Skeletal muscle cell (primary cell): ENCODE results near the gene DNAJC18.
"Not testable (repeated sequence)": the region's sequence is repeated elsewhere in the genome, so short reads cannot be mapped to it uniquely, and the experiment has no call there.

Experiments
- DNase-seq: peaks from one replicate; pipeline ENCODE4 v3.0.0-alpha.2; 2010; ENCODE audit warnings: low read depth
- H3K4me3 ChIP-seq: 2 replicates; pipeline ENCODE4 v1.5.1; 2011; ENCODE audit warnings: low read depth, mild to moderate bottlenecking, control low read depth, low read length, moderate library complexity

Gene DNAJC18

GRCh38 chr5:139439013-139439903 lies at the start of gene DNAJC18:
Gene DNAJC18, minus strand, starts transcription at chr5:139439525. Its CDS starts 80 bp downstream, at chr5:139439445.
- peak; percentile 71 for DNase-seq
- H3K4me3 ChIP-seq: peak within 1 kb of the TSS; percentile 76

DNA sequence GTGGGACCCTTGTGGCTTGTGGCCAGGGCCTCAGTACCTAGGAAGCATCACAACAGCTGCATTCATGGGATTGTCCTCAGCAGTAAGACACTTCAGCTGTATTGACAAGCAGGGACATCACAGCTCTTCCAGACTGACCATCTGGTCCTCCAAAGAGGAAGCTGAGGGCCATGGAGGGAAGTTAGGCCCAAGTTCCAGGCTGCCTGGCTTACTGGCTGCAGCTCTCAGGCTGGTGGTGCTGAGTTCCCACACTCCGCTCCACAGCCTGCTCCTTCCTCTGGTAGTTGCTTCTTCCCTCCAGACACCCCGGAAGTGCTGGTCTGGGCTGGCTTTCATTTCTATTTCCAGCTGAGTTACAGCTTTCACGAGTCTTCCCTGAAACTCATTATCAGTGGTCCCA lies 48.9 kb upstream of the DNAJC18 start:
- DNase-seq: no peak
- no peak overlapping the region for H3K4me3 ChIP-seq

GRCh38 chr5:139486201-139486600 lies 46.9 kb upstream of the DNAJC18 start:
- DNase-seq: no peak
- no peak overlapping the region for H3K4me3 ChIP-seq

DNA sequence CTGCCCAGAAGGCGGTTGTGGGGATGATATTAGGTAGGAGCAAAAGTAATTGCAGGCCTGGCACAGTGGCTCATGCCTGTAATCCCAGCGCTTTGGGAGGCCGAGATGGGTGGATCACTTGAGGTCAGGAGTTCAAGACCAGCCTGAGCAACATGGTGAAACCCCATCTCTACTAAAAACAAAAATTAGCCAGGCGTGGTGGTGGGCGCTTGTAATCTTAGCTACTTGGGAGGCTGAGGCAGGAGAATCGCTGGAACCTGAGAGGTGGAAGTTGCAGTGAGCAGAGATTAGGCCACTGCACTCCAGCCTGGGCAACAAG lies 43.5 kb upstream of the DNAJC18 start:
- H3K4me3 ChIP-seq, DNase-seq: not testable (repeated sequence)

DNA sequence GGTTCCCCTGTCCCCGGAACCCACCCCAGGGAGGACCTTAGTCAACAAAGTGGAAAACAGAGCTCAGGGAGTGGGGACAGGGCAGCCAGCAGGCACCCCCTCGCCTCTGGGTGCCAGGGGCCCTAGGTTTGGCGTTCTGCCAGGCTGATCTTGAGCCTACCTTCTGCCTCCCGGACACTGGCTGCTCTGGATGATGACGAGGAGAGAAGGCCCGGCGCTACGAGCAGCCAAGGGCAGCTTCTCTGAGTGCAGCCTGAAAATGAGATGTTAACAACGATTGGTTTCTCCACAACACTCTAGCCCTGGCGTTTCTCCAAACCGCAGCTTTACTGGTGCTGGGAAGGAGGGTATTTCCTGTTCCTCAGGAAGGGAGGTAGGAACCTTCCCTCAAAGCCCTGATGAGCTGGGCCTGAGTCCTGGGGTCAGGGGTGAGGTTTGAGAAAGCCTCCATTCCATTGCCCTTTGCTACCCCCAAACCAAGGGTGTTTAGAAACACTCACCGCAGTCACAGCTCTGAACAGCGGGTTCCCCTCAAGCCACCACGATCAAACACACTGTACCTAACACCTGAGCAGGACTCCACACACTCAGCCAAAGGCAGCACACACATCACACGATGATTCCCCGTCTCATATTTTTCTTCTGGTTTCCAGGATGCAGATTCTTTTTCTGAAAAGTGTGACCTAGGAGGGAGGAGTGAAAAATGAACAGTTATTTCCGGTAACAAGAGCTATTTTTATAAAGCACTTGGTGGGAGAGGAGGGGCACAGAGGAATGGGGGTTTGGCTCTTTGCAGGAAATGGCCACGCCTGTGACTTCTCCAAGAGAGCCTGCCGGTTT lies 42.9 kb upstream of the DNAJC18 start, which contains the start of gene STING1:
TSS of gene STING1 (minus strand) at position 709 of the 840 bp plus-strand sequence. CDS start 1,054 bp downstream, outside the sequence.
- DNase-seq: peak; percentile 91
- peak within 1 kb of the TSS; percentile 60 for H3K4me3 ChIP-seq

- DNase-seq: no peak
- H3K4me3 ChIP-seq: peak overlapping the region; percentile 60
Observed at GRCh38 chr5:139481580-139482049, 42.3 kb upstream of the DNAJC18 start.

DNA sequence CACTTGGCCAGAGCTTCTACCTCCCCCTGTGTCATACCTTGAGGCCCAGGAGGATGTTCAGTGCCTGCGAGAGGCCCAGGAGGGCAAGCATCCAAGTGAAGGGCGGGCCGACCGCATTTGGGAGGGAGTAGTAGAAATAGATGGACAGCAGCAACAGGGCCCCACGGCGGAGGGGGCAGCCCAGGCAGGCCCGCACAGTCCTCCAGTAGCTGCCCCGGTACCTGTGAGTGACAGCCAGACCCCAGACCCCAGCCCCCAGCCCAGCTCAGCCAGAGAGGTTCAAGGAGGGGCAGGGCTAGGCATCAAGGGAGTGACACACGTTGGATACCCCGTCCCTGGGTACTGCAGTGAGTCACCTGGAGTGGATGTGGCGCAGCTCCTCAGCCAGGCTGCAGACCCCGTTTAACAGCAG lies 41.8 kb upstream of the DNAJC18 start:
- H3K4me3 ChIP-seq: peak overlapping the region; percentile 60
- no peak for DNase-seq

DNA sequence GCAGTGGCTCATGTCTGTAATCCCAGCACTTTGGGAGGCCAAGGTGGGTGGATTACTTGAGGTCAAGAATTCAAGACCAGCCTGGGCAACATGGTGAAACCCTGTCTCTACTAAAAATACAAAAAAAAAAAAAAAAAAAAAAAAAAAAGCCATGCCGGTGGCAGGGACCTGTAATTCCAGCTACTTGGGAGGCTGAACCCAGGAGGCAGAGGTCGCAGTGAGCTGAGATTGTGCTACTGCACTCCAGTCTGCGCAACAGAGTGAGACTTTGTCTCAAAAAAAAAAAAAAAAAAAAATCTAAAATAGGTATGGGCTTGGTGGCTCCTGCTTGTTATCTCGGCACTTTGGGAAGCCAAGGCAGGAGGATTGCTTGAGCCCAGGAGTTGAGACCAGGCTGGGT lies 40.4 kb upstream of the DNAJC18 start:
- H3K4me3 ChIP-seq, DNase-seq: not testable (repeated sequence)

DNA sequence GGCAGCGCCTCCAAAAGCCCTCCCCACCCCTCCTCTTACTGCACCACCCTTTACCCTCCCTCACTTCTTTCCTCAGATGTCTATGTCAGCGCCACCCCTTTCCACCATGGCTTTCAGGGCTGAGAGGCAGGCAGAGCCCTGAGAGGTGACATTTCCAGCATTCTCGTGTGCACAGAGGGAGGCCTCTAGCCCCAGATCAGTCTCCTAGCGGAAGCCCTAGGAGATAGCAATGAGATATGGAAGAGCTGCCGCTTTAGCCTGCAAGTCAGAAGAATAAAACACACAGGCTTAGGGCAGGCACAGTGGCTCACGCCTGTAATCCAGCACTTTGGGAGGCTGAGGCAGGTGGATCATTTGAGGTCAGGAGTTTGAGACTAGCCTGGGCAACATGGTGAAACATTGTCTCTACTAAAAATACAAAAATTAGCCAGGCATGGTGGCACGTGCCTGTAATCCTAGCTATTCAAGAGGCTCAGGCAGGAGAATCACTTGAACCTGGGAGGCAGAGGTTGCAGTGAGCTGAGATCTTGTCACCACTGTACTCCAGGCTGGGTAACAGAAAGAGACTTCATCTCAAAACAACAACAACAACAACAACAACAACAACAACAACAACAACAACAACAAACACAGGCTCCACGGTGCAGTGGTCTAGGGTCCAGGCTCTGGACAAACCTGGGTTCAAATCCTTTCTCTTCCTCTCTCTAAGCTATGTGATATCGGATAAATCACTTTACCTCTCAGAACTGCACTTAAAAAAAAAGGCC lies 39.5 kb upstream of the DNAJC18 start:
- not testable (repeated sequence) for H3K4me3 ChIP-seq, DNase-seq

GRCh38 chr5:139475865-139476617 lies 36.7 kb upstream of the DNAJC18 start:
- no peak overlapping the region for H3K4me3 ChIP-seq
- DNase-seq: no peak

DNA sequence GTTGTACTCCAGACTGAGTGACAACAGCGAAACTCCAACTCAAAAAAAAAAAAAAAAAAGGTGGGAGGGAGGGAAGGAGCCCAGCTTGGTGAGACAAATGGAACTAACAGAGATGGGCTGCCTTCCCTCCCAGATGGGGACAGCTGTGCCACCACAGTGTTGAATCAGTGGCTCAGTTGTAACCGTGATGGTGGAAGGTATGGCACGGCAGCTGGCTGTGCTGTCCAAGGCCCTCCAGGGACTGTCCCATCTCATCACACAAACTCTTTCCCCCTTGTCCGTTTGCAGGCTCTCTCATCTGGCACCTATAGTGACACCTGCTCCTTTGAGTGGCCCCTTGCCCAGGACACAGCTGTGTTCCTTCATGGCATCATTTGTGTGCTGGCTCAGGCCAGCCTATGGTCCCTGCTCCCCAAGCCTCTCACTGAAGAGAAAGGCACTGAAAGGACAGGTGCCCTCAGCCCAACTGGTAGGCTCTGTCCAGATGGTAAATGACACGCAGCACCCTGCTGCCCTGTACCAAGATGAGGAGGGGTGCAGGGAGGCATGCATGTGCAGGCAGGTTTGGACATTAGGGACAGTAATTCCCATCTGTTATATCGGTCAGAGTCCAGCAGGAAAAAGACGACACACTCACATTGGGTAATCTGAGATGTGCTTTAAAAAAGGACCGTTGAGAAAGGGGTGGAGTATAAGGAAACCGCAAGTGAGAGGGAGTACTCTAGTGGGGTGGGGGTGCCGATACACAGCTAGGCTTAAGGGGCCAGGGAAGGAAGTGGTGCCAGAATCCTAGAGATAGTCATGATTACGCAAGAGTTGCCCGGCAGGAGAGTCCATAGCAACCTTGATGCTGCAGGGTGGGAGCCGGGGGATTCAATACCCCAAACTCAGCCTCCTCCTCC lies 35.8 kb upstream of the DNAJC18 start:
- peak; percentile 85 for DNase-seq
- H3K4me3 ChIP-seq: no peak overlapping the region

DNA sequence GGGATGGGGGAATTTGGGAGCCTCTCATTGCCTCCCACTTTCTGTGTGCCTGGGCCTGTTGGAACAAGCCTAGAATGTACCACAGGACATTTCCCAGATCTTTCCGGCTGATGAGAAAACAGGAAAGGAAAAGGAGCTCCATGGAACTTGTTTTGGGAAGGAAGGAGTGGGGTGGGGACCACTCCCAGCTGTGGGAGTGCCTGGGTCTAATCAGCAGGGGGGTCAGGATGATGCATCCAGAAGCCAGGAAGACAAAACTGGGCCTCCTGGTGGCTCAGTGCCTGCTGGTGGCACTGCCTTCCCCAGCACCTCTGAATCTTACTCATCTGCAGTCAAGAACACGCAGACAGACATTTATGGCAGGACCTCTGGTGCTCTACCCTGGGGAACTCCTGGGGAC lies 34.2 kb upstream of the DNAJC18 start:
- no peak for DNase-seq
- H3K4me3 ChIP-seq: no peak overlapping the region

GRCh38 chr5:139473105-139473504 lies 33.8 kb upstream of the DNAJC18 start:
- DNase-seq: no peak

GRCh38 chr5:139472386-139473030 lies 33.2 kb upstream of the DNAJC18 start:
- H3K4me3 ChIP-seq: no peak overlapping the region
- DNase-seq: no peak

More at GRCh38 chr5:139473105-139473504, 33.8 kb upstream of the DNAJC18 start:
- H3K4me3 ChIP-seq: no peak overlapping the region

- DNase-seq: no peak
- H3K4me3 ChIP-seq: no peak within 1 kb of the TSS
Observed at GRCh38 chr5:139470821-139471300, 31.5 kb upstream of the DNAJC18 start, which contains the start of gene SMIM33. Gene SMIM33, plus strand, starts transcription at chr5:139471004. Its CDS starts 118 bp downstream, at chr5:139471122.

DNA sequence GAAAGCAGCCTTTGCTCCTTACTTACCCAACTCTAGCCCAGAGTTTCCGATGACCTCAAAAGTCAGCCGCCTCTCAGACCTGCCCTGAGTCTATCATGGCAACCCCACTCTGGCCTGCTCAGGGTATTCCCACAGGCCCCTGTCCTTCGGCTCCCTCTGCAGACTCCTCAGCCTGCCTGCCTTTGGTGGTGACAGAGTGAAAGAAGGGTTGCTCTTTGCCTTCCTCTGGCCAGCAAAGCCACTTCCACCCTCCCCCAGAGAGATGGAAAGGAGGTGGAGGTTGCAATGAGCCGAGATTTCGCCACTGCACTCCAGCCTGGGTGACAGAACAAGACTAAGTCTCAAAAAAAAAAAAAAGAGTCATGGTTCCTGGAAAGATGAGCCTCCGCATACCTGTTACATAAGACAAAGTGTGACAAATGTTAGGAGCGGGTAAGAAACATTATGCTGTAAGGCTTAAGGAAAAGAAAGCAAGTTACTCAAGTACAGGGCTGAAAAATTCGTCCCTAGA lies 29.2 kb upstream of the DNAJC18 start:
- H3K4me3 ChIP-seq: no peak overlapping the region
- DNase-seq: no peak
